NB4 (cell line): ENCODE measurements around the gene TNFAIP8L2.

Experiments
- DNase-seq: peaks from one replicate; pipeline ENCODE4 v3.0.0; 2010; ENCODE audit warnings: low read depth
- H3K4me3 ChIP-seq: one replicate; pipeline ENCODE4 v1.5.1; 2011; ENCODE audit warnings: mild to moderate bottlenecking, low read depth, low read length, moderate library complexity
- MYC ChIP-seq: IDR thresholded peaks from 2 replicates; pipeline ENCODE4 v1.6.1; 2011; ENCODE audit warnings: low read depth, low read length
- POLR2A ChIP-seq: IDR thresholded peaks from 2 replicates; pipeline ENCODE4 v1.6.1; 2011; ENCODE audit warnings: mild to moderate bottlenecking; ENCODE audit not compliant: insufficient read length; ENCODE audit errors: extremely low read depth
- TF ChIP-seq, protein P1 (sequence below): IDR thresholded peaks from 2 replicates; pipeline ENCODE4 v1.6.1; 2011; ENCODE audit warnings: low read depth, low read length
- TF ChIP-seq, protein P2 (sequence below): IDR thresholded peaks from one replicate; pipeline ENCODE4 v1.5.1; 2012; ENCODE audit warnings: low read depth, low read length

TNFAIP8L2 gene

DNA sequence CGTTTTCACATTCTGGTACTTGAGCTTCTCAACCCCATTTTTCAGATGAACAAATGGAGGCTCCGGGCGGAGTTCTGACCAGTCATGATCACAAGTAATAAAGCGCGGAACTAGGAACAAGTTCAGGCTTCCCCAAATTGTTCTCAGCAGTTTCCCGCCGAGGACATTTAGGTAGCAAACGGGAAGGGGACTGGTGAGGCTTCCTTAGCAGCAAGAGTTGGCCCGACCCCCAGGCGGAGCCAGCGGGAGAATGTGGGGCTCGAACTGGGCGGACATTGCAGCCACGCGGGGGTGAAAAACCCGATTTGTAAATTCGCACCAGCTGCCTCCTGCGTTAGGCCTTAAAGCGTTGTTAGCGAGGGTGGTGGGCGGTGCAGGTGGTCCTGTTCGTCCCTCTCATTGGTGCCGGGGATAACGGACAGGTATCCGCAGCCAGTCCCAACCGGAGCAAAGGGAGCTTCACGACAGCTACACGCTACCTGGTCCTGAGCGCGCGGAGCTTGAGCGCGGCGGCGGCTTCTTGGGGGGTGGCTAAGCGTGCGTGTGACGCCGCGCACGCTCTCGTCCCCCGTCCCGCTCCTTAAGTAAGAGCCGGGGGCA lies 25.4 kb upstream of the TNFAIP8L2 start:
- no peak overlapping the region for H3K4me3 ChIP-seq

DNA sequence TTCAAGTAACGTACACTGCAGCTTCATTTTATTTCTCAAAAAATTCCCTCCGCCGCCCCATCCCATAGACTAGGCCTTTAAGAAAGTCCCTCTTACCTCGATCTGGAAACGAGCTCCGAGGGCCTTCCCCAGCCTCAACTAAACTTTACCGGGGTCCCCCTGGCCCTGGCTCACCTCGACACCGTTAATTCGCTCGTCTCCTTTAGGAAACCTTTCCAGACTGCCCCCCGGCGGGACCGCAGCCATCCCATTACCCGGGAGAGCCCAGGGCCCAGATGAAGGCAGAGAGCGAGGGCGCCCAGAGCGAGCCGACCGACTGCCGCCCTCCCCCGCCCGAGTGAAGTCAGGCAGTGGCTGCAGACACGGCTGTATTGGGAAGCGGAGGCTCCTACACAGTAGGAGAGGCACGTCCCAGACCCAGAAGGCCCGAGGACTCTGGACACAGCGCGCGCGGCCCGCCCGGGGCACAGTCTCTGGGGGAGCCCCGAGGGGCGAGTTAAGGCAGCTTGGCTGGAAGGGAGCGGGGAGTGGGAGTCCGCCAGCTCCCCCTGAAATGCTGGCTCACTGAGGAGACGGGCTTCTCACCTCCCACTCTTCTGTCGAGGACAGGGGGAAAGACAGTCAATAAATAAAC lies 24.6 kb upstream of the TNFAIP8L2 start:
- DNase-seq, result no peak
- no peak overlapping the region for H3K4me3 ChIP-seq
- no peak for TF ChIP-seq POLR2A
- TF ChIP-seq MYC, result no peak
- TF ChIP-seq, protein P1, sequence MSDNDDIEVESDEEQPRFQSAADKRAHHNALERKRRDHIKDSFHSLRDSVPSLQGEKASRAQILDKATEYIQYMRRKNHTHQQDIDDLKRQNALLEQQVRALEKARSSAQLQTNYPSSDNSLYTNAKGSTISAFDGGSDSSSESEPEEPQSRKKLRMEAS, result no peak
- TF ChIP-seq, protein P2, sequence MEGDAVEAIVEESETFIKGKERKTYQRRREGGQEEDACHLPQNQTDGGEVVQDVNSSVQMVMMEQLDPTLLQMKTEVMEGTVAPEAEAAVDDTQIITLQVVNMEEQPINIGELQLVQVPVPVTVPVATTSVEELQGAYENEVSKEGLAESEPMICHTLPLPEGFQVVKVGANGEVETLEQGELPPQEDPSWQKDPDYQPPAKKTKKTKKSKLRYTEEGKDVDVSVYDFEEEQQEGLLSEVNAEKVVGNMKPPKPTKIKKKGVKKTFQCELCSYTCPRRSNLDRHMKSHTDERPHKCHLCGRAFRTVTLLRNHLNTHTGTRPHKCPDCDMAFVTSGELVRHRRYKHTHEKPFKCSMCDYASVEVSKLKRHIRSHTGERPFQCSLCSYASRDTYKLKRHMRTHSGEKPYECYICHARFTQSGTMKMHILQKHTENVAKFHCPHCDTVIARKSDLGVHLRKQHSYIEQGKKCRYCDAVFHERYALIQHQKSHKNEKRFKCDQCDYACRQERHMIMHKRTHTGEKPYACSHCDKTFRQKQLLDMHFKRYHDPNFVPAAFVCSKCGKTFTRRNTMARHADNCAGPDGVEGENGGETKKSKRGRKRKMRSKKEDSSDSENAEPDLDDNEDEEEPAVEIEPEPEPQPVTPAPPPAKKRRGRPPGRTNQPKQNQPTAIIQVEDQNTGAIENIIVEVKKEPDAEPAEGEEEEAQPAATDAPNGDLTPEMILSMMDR, result no peak

More for the DNA sequence above, 25.4 kb upstream of the TNFAIP8L2 start:
- no peak for DNase-seq
- TF ChIP-seq MYC (no peak), POLR2A (no peak)
- TF ChIP-seq, protein P2, result no peak
- TF ChIP-seq, protein P1, result no peak

DNA sequence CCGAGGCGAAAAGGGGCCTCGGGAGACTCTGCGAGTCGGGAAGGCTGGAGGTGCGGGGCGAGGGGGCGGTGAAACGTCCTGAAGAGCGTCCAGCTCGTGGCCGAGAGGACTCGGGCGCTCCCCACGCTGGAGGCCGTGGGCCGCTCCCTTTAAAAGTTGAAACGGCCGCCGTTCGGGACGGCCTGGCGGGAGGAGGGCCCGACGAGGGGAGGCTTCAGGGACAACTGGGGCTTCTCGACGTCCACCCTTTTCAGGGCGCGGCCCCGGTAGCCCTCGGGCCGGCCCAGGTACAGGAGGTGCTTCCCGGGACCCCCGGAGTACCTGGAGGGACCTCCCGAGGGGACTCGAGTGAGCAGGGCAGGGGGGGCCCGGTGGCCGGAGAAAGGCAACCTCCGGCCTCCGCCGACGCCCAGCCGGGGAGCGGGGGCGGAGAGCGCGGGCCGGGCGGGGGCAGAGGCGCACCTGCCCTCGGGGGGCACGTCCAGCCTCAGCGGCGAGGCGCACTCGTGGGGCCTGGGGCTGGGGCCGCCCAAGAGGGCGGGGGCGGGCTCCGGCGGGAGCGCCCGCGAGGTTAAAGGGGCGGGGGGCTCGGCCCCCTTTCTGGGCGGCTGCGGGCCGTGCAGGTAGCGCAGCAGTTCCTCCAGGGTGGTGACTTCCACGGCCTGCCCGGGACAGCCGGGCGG lies 24.0 kb upstream of the TNFAIP8L2 start:
- TF ChIP-seq, protein P2, result no peak
- TF ChIP-seq MYC, result no peak
- no peak for TF ChIP-seq POLR2A
- TF ChIP-seq, protein P1, result no peak
- DNase-seq, result no peak
- H3K4me3 ChIP-seq, result no peak overlapping the region

DNA sequence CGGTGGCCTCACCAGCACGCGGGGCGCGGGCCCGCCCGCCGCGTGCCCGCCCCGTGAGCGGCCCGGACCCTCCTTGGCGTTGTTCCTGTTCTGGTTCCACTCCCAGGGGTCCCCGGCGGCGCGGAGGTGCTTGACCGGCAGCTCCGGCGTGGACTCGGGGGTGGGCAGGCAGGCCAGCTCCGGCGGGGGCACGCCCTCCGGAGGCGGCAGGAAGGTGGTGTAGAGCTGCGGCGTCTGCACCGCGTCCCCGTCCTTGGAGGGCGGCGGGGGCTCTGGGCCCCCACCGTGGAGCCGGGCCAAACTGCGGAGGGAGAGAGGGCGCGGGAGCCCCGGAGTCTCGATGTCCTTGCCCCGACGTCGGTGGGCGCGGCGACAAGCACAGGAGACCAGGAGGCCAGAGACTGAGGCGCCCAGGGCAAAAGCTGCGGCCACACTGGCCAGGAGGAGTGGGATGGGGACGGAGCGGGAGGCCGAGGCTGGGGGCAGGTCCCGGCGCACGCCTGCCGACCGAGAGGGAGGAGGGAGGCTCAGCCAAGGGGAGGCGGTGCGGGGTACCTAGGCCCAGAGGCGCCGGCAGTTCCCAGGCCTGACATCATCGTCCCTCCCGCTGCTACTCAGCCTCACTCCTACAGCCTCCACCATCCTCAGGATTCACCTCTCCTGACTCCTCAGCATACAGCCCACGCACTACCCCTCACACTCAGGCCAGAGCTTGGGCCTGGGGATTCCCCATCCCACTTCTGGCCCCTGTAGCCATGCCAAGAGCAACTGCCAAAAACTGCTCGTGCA lies 23.2 kb upstream of the TNFAIP8L2 start:
- H3K4me3 ChIP-seq, result no peak overlapping the region
- DNase-seq, result no peak
- TF ChIP-seq POLR2A (no peak), MYC (no peak)
- TF ChIP-seq, protein P2, result no peak
- TF ChIP-seq, protein P1, result no peak

DNA sequence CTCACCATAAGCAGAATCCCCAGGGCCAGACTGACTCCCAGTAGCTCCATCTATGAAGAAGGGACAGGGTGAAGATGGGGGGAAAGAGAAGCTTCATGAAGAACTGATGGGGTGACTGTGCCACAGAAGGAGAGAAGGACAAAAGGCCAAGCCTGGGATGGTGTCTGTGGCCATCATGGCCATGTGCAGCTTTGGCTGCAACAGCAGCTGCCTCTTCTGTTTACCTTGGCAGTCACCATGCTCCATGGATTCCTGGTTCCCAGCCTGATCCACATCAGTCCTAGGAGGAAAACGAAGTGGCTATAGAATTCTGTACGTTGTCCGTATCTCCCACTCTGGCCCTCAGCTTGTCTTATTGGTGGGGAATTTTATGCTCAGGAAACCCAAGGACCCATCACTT lies 22.1 kb upstream of the TNFAIP8L2 start:
- no peak for DNase-seq
- TF ChIP-seq MYC (no peak), POLR2A (no peak)
- TF ChIP-seq, protein P2, result no peak
- TF ChIP-seq, protein P1, result no peak
- H3K4me3 ChIP-seq, result no peak overlapping the region
